OCI-LY1 (cell line): ENCODE measurements around the gene MAST4.

ENCODE experiments used
- CTCF ChIP-seq: fragments of 200-600 bp; sonication (generic), shearing (Covaris generic); IDR thresholded peaks from 2 replicates; pipeline ENCODE4 v1.5.1; 2017; ENCODE audit warnings: mild to moderate bottlenecking, antibody characterized with exemption, low read length, moderate library complexity, mixed read lengths
- EZH2 ChIP-seq: fragments of 200-600 bp; sonication (generic), shearing (Covaris generic); IDR thresholded peaks from 2 replicates; pipeline ENCODE4 v1.8.0; 2017; ENCODE audit warnings: borderline replicate concordance, mixed run types, mild to moderate bottlenecking, antibody characterized with exemption, low read length, moderate library complexity, mixed read lengths

GRCh38 chr5:66963559-66963971, 367.4 kb downstream of the MAST4 start:
- no peak for TF ChIP-seq EZH2
- TF ChIP-seq CTCF: no peak
